Fibroblast of lung (primary cell): ENCODE measurements around the gene OR8K1. TPM values are rescaled to one million over a fixed set of nuclear protein-coding genes. Genes with fewer than 3 reads are reported as not detected.

Source experiments
- DNase-seq, 2 donors: peaks; one replicate each; pipeline versions ENCODE4 v3.0.0 to v3.0.0-alpha.2; 2010; ENCODE audit warnings: low read depth in 2 of 2
- H2AFZ ChIP-seq: 2 replicates; pipeline ENCODE4 v1.5.1; 2012; ENCODE audit warnings: low read length, control low read depth, inconsistent platforms
- H3K27ac ChIP-seq: 2 replicates; pipeline ENCODE4 v1.5.1; 2011; ENCODE audit warnings: low read length, control low read depth; ENCODE audit not compliant: insufficient read depth
- H3K27me3 ChIP-seq: 2 replicates; pipeline ENCODE4 v1.5.1; 2011; ENCODE audit warnings: mild to moderate bottlenecking, low read length; ENCODE audit not compliant: control insufficient read depth, insufficient read depth
- H3K36me3 ChIP-seq: 2 replicates; pipeline ENCODE4 v1.5.1; 2011; ENCODE audit warnings: low read length; ENCODE audit not compliant: control insufficient read depth, insufficient read depth
- H3K4me1 ChIP-seq: 2 replicates; pipeline ENCODE4 v1.5.1; 2011; ENCODE audit warnings: low read length; ENCODE audit not compliant: control insufficient read depth, insufficient read depth; ENCODE audit errors: extremely low read depth
- H3K4me2 ChIP-seq: 2 replicates; pipeline ENCODE4 v1.5.1; 2011; ENCODE audit warnings: low read length, control low read depth; ENCODE audit not compliant: insufficient read depth; ENCODE audit errors: extremely low read depth
- H3K4me3 ChIP-seq, 4 experiments: fragments of 200-600 bp in 1 of 4; sonication (generic) in 1 of 4; replicated peaks in 1 of 4; 2 replicates each; pipeline ENCODE4 v1.5.1; 2011 to 2016; ENCODE audit warnings: low read length in 4 of 4, low read depth in 3 of 4, mild to moderate bottlenecking in 3 of 4, control low read depth in 2 of 4, inconsistent platforms in 1 of 4, mixed read lengths in 1 of 4; ENCODE audit not compliant: insufficient read depth in 1 of 4; ENCODE audit errors: control extremely low read depth in 1 of 4
- H3K79me2 ChIP-seq: 2 replicates; pipeline ENCODE4 v1.5.1; 2012; ENCODE audit warnings: mild to moderate bottlenecking, low read length, inconsistent platforms; ENCODE audit not compliant: control insufficient read depth, insufficient read depth
- H3K9ac ChIP-seq: 2 replicates; pipeline ENCODE4 v1.5.1; 2011; ENCODE audit warnings: mild to moderate bottlenecking, low read length, control low read depth; ENCODE audit not compliant: insufficient read depth
- H3K9me3 ChIP-seq: 2 replicates; pipeline ENCODE4 v1.5.1; 2012; ENCODE audit warnings: low read depth, low read length; ENCODE audit not compliant: control insufficient read depth, insufficient read depth
- H4K20me1 ChIP-seq: 2 replicates; pipeline ENCODE4 v1.5.1; 2011; ENCODE audit warnings: low read length; ENCODE audit not compliant: control insufficient read depth, insufficient read depth; ENCODE audit errors: extremely low read depth
- CTCF ChIP-seq, 2 donors: IDR thresholded peaks in 1 of 2; conservative IDR thresholded peaks in 1 of 2; 1 replicate in 1 of 2; 2 replicates in 1 of 2; pipeline ENCODE4 v1.5.1; 2011 to 2012; ENCODE audit warnings: low read length in 2 of 2, control low read depth in 1 of 2, inconsistent platforms in 1 of 2, low read depth in 1 of 2, mild to moderate bottlenecking in 1 of 2
- EZH2 ChIP-seq: IDR thresholded peaks from 2 replicates; pipeline ENCODE4 v1.5.1; 2012; ENCODE audit warnings: low read length, control low read depth, mild to moderate bottlenecking; ENCODE audit errors: missing control alignments
- polyA minus RNA-seq: library from RNA; depleted of rRNA, polyadenylated mRNA; stranded (reverse); fragments of >200 nt; gene quantifications from 2 replicates; pipeline ENCODE4 v1.2.3, GENCODE V29; 2011; ENCODE audit warnings: low replicate concordance
- polyA plus RNA-seq, 2 donors: library from polyadenylated mRNA; depleted of rRNA in 1 of 2; stranded (reverse) in 1 of 2; unstranded in 1 of 2; fragments of >200 nt; gene quantifications; 2 replicates each; pipeline ENCODE4 v1.2.1, GENCODE V29; 2011 to 2012; ENCODE audit warnings: missing spikeins in 1 of 2
- total RNA-seq: library from RNA; depleted of rRNA; stranded (reverse); fragments of >200 nt; gene quantifications from 2 replicates; pipeline ENCODE4 v1.2.1, GENCODE V29; 2014

The OR8K1 gene
- total RNA-seq = not detected in 2 replicates
- polyA plus RNA-seq = not detected in 2 replicates
- not detected in 2 replicates for polyA plus RNA-seq (2012)
- not detected in 2 replicates for polyA minus RNA-seq

GRCh38 chr11:56345739-56346138, at the start of gene OR8K1:
Gene OR8K1 (plus strand): TSS chr11:56346039. CDS start chr11:56346039, 0 bp downstream.
- no peak within 1 kb of the TSS for H3K9ac ChIP-seq
- no peaks in the 10 kb centered on the region for H4K20me1 ChIP-seq
- no peaks in the 10 kb centered on the region for H3K9me3 ChIP-seq
- H3K36me3 ChIP-seq = no peaks in the 10 kb centered on the region
- no peak within 1 kb of the TSS for H3K4me2 ChIP-seq
- H3K4me1 ChIP-seq = no peaks in the 10 kb centered on the region
- TF ChIP-seq EZH2 (no peak), CTCF (conservative IDR thresholded peaks at IDR 0.05 in 1 of 2, IDR thresholded peaks at IDR 0.05 in 1 of 2; ENCODE audit: low read depth in 1 of 2, low read length in 2 of 2) (no peak)
- no peak within 1 kb of the TSS for H3K4me3 ChIP-seq
- no peaks in the 10 kb centered on the region for H3K79me2 ChIP-seq
- no peak within 1 kb of the TSS for H3K27ac ChIP-seq
- no peaks in the 10 kb centered on the region for H3K27me3 ChIP-seq
- no peak within 1 kb of the TSS for H2AFZ ChIP-seq
- no peak for DNase-seq

GRCh38 chr11:56296898-56297297, 48.9 kb upstream of the OR8K1 start:
- Histone ChIP-seq H3K4me3 (no peak overlapping the region), H2AFZ (no peak overlapping the region), H4K20me1 (no peaks in the 10 kb centered on the region), H3K4me1 (no peaks in the 10 kb centered on the region), H3K27ac (no peak overlapping the region), H3K79me2 (no peaks in the 10 kb centered on the region), H3K4me2 (no peak overlapping the region), H3K36me3 (no peaks in the 10 kb centered on the region), H3K27me3 (no peaks in the 10 kb centered on the region), H3K9ac (no peak overlapping the region), H3K9me3 (no peaks in the 10 kb centered on the region)
- TF ChIP-seq EZH2 (no peak), CTCF (conservative IDR thresholded peaks at IDR 0.05 in 1 of 2, IDR thresholded peaks at IDR 0.05 in 1 of 2; ENCODE audit: low read depth in 1 of 2, low read length in 2 of 2) (no peak)
- DNase-seq = no peak

- Histone ChIP-seq H2AFZ (no peak overlapping the region), H3K36me3 (no peaks in the 10 kb centered on the region), H3K4me2 (no peak overlapping the region), H3K79me2 (no peaks in the 10 kb centered on the region), H3K4me3 (no peak overlapping the region), H3K9ac (no peak overlapping the region), H3K27me3 (no peaks in the 10 kb centered on the region), H3K4me1 (no peaks in the 10 kb centered on the region), H4K20me1 (no peaks in the 10 kb centered on the region), H3K27ac (no peak overlapping the region), H3K9me3 (no peaks in the 10 kb centered on the region)
- no peak for TF ChIP-seq EZH2
- no peak for TF ChIP-seq CTCF (conservative IDR thresholded peaks at IDR 0.05 in 1 of 2, IDR thresholded peaks at IDR 0.05 in 1 of 2; ENCODE audit: low read depth in 1 of 2, low read length in 2 of 2)
- DNase-seq = no peak
Measured at GRCh38 chr11:56307836-56308235, 38.0 kb upstream of the OR8K1 start.
